H9 (cell line): ENCODE results near the gene ZBTB43. TPM values are rescaled to one million over a fixed set of nuclear protein-coding genes. Genes with fewer than 3 reads are reported as not detected.

Experiments
- DNase-seq: peaks from one replicate; pipeline ENCODE4 v3.0.0-alpha.2; 2017
- H2AFZ ChIP-seq: one replicate; pipeline ENCODE4 v1.6.1; 2013; ENCODE audit warnings: mild to moderate bottlenecking, low read length, control low read depth, moderate library complexity
- H2AK5ac ChIP-seq: 2 replicates; pipeline ENCODE4 v1.6.1; 2013; ENCODE audit warnings: low read length, control low read depth, mixed read lengths; ENCODE audit not compliant: insufficient read length
- H2BK120ac ChIP-seq: one replicate; pipeline ENCODE4 v1.6.1; 2013; ENCODE audit warnings: low read depth, mild to moderate bottlenecking, low read length, control low read depth, inconsistent platforms; ENCODE audit not compliant: poor library complexity, severe bottlenecking
- H2BK12ac ChIP-seq: 2 replicates; pipeline ENCODE4 v1.6.1; 2013; ENCODE audit warnings: low read length, control low read depth, mixed read lengths, low read depth; ENCODE audit not compliant: insufficient read length
- H2BK15ac ChIP-seq: 2 replicates; pipeline ENCODE4 v1.6.1; 2013; ENCODE audit warnings: low read depth, low read length, control low read depth
- H2BK20ac ChIP-seq: one replicate; pipeline ENCODE4 v1.6.1; 2013; ENCODE audit warnings: low read depth, mild to moderate bottlenecking, low read length, control low read depth, inconsistent platforms; ENCODE audit not compliant: poor library complexity, severe bottlenecking
- H2BK5ac ChIP-seq: 2 replicates; pipeline ENCODE4 v1.6.1; 2013; ENCODE audit warnings: low read length, control low read depth, mixed read lengths; ENCODE audit not compliant: insufficient read length
- H3K14ac ChIP-seq: 2 replicates; pipeline ENCODE4 v1.6.1; 2013; ENCODE audit warnings: low read length, control low read depth; ENCODE audit not compliant: insufficient read depth
- H3K18ac ChIP-seq: 2 replicates; pipeline ENCODE4 v1.6.1; 2013; ENCODE audit warnings: low read depth, mild to moderate bottlenecking, mixed read lengths, low read length, control low read depth; ENCODE audit not compliant: insufficient read length
- H3K23ac ChIP-seq: 2 replicates; pipeline ENCODE4 v1.6.1; 2013; ENCODE audit warnings: low read length, control low read depth, mixed read lengths, low read depth; ENCODE audit not compliant: insufficient read length
- H3K23me2 ChIP-seq: 2 replicates; pipeline ENCODE4 v1.6.1; 2013; ENCODE audit warnings: low read depth, mild to moderate bottlenecking, mixed read lengths, low read length, control low read depth; ENCODE audit not compliant: insufficient read length, poor library complexity, severe bottlenecking
- H3K27ac ChIP-seq: 2 replicates; pipeline ENCODE4 v1.5.1; 2013; ENCODE audit warnings: low read length, control low read depth, mixed read lengths, low read depth; ENCODE audit not compliant: insufficient read length
- H3K27me3 ChIP-seq: 2 replicates; pipeline ENCODE4 v1.6.1; 2013; ENCODE audit warnings: low read length, control low read depth, inconsistent platforms; ENCODE audit not compliant: insufficient read depth
- H3K4ac ChIP-seq: 2 replicates; pipeline ENCODE4 v1.6.1; 2013; ENCODE audit warnings: low read depth, mild to moderate bottlenecking, control low read depth, inconsistent platforms, low read length, moderate library complexity
- H3K4me1 ChIP-seq: 2 replicates; pipeline ENCODE4 v1.6.1; 2013; ENCODE audit warnings: low read length, control low read depth, inconsistent platforms; ENCODE audit not compliant: insufficient read depth
- H3K4me2 ChIP-seq: 2 replicates; pipeline ENCODE4 v1.6.1; 2013; ENCODE audit warnings: low read length, control low read depth, mixed read lengths; ENCODE audit not compliant: insufficient read length, insufficient read depth
- H3K56ac ChIP-seq: 2 replicates; pipeline ENCODE4 v1.6.1; 2013; ENCODE audit warnings: low read depth, mild to moderate bottlenecking, mixed read lengths, low read length, control low read depth; ENCODE audit not compliant: insufficient read length
- H3K79me1 ChIP-seq: 2 replicates; pipeline ENCODE4 v1.6.1; 2013; ENCODE audit warnings: low read depth, mild to moderate bottlenecking, moderate library complexity, low read length, control low read depth, inconsistent platforms; ENCODE audit not compliant: insufficient read depth, poor library complexity, severe bottlenecking
- H3K79me2 ChIP-seq: 2 replicates; pipeline ENCODE4 v1.6.1; 2013; ENCODE audit warnings: low read length, control low read depth, inconsistent platforms; ENCODE audit not compliant: insufficient read depth
- H3K9ac ChIP-seq: 2 replicates; pipeline ENCODE4 v1.6.1; 2013; ENCODE audit warnings: low read length, control low read depth, mixed read lengths; ENCODE audit not compliant: insufficient read length; ENCODE audit errors: extremely low read depth
- H3K9me3 ChIP-seq: one replicate; pipeline ENCODE4 v1.6.1; 2013; ENCODE audit warnings: low read depth, low read length, inconsistent platforms; ENCODE audit not compliant: control insufficient read depth
- H3T11ph ChIP-seq: one replicate; pipeline ENCODE4 v1.6.1; 2013; ENCODE audit warnings: mild to moderate bottlenecking, low read length, control low read depth, inconsistent platforms
- H4K20me1 ChIP-seq: one replicate; pipeline ENCODE4 v1.6.1; 2013; ENCODE audit not compliant: control insufficient read depth, insufficient read length, insufficient read depth
- H4K5ac ChIP-seq: 2 replicates; pipeline ENCODE4 v1.6.1; 2013; ENCODE audit warnings: low read depth, mild to moderate bottlenecking, mixed read lengths, low read length, control low read depth; ENCODE audit not compliant: insufficient read length
- H4K8ac ChIP-seq: replicated peaks from 2 replicates; pipeline ENCODE4 v1.6.1; 2013; ENCODE audit warnings: low read length, control low read depth, mixed read lengths, low read depth; ENCODE audit not compliant: insufficient read length
- H4K91ac ChIP-seq: 2 replicates; pipeline ENCODE4 v1.6.1; 2013; ENCODE audit warnings: low read depth, mild to moderate bottlenecking, moderate library complexity, mixed read lengths, low read length, control low read depth; ENCODE audit not compliant: insufficient read length
- H3K27ac Mint-ChIP-seq, 3 experiments: 2 replicates in 2 of 3; 3 replicates in 1 of 3; pipeline ENCODE4 v1.8.0; 2020 to 2021; ENCODE audit warnings: mixed read lengths in 3 of 3, mild to moderate bottlenecking in 1 of 3, moderate library complexity in 1 of 3
- H3K27me3 Mint-ChIP-seq: 2 replicates; pipeline ENCODE4 v1.8.0; 2021; ENCODE audit warnings: low read depth, mild to moderate bottlenecking, moderate library complexity, mixed read lengths
- H3K36me3 Mint-ChIP-seq, 3 experiments: 2 replicates in 2 of 3; 3 replicates in 1 of 3; pipeline ENCODE4 v1.8.0; 2020 to 2021; ENCODE audit warnings: low read depth in 3 of 3, mixed read lengths in 3 of 3; ENCODE audit not compliant: insufficient read depth in 1 of 3
- H3K4me1 Mint-ChIP-seq, 2 experiments: 2 replicates each; pipeline ENCODE4 v1.8.0; 2020; ENCODE audit warnings: mixed read lengths in 2 of 2
- H3K4me3 Mint-ChIP-seq, 2 experiments: 2 replicates in 1 of 2; 3 replicates in 1 of 2; pipeline ENCODE4 v1.8.0; 2020 to 2021; ENCODE audit warnings: mild to moderate bottlenecking in 2 of 2, mixed read lengths in 2 of 2, moderate library complexity in 1 of 2
- H3K9me3 Mint-ChIP-seq, 2 experiments: 2 replicates in 1 of 2; 3 replicates in 1 of 2; pipeline ENCODE4 v1.8.0; 2020; ENCODE audit warnings: mild to moderate bottlenecking in 2 of 2, mixed read lengths in 2 of 2, moderate library complexity in 1 of 2
- CTCF ChIP-seq: fragments of 200-600 bp; sonication (generic); conservative IDR thresholded peaks from 3 replicates; pipeline ENCODE4 v1.8.0; 2021; ENCODE audit warnings: antibody characterized with exemption, mild to moderate bottlenecking
- WGBS: extraction: QIAGEN DNeasy Blood & Tissue Kit; methylation state at CpG from one replicate; pipeline ENCODE4 v1.1.7; 2013; ENCODE audit warnings: missing lambda C conversion rate, low lambda C conversion rate, mixed read lengths; ENCODE audit not compliant: insufficient read length; ENCODE audit errors: extremely low coverage; 5-methylcytosine and 5-hydroxymethylcytosine counted together
- total RNA-seq: library from RNA; stranded (reverse); gene quantifications from 2 replicates; pipeline ENCODE4 v1.2.1, GENCODE V29; 2021

ZBTB43 gene
- total RNA-seq, 1 experiment from 2014 or later: 15.7 TPM

- Histone ChIP-seq H2AFZ (no peak overlapping the region), H3T11ph (no peak overlapping the region), H2AK5ac (no peak overlapping the region), H3K79me2 (no peaks in the 10 kb centered on the region), H4K91ac (no peak overlapping the region), H3K14ac (no peak overlapping the region), H2BK20ac (no peak overlapping the region), H3K27ac (no peak overlapping the region), H3K79me1 (no peaks in the 10 kb centered on the region), H3K23ac (no peak overlapping the region), H3K4me2 (no peak overlapping the region), H4K20me1 (no peaks in the 10 kb centered on the region), H3K23me2 (no peaks in the 10 kb centered on the region), H2BK120ac (no peak overlapping the region), H3K4me1 (no peaks in the 10 kb centered on the region; the same call in 1 of the 2 replicates), H4K8ac (no peak overlapping the region), H2BK5ac (no peak overlapping the region), H2BK12ac (no peak overlapping the region), H4K5ac (no peak overlapping the region), H3K9me3 (no peaks in the 10 kb centered on the region), H3K56ac (no peak overlapping the region), H2BK15ac (no peak overlapping the region), H3K4ac (no peak overlapping the region), H3K27me3 (no peaks in the 10 kb centered on the region), H3K9ac (no peak overlapping the region), H3K18ac (no peak overlapping the region)
- no peaks in the 10 kb centered on the region; a peak in 1 of 7 replicates for H3K36me3 Mint-ChIP-seq
- peaks cover 7% of the 10 kb centered on the region in 2 experiments for H3K4me1 Mint-ChIP-seq
- H3K9me3 Mint-ChIP-seq: no peaks in the 10 kb centered on the region
- H3K4me3 Mint-ChIP-seq: no peak overlapping the region
- H3K27me3 Mint-ChIP-seq: peaks cover 34% of the 10 kb centered on the region
- TF ChIP-seq CTCF: no peak
- H3K27ac Mint-ChIP-seq: peak overlapping the region in 1 of 3 experiments; percentile 40; a peak in 1 of 7 replicates
- WGBS: no CpG with 5 or more reads among the region's 6 CpGs
- no peak for DNase-seq
Observed at GRCh38 chr9:126851286-126851880, 46.5 kb downstream of the ZBTB43 start.
